Osteoblast (primary cell): ENCODE results near the gene RSPO1. TPM values are rescaled to one million over a fixed set of nuclear protein-coding genes. Genes with fewer than 3 reads are reported as not detected.

Source experiments
- DNase-seq: peaks from one replicate; pipeline ENCODE4 v3.0.0; 2011; ENCODE audit warnings: low spot score, mixed read lengths; ENCODE audit not compliant: insufficient read length; ENCODE audit errors: missing footprints
- H2AFZ ChIP-seq: 2 replicates; pipeline ENCODE4 v1.6.0; 2011; ENCODE audit warnings: mild to moderate bottlenecking, low read length
- H3K27ac ChIP-seq: 2 replicates; pipeline ENCODE4 v1.5.1; 2011; ENCODE audit warnings: mild to moderate bottlenecking, low read depth, low read length, moderate library complexity
- H3K27me3 ChIP-seq: 2 replicates; pipeline ENCODE4 v1.6.0; 2012; ENCODE audit warnings: mild to moderate bottlenecking, control low read depth, inconsistent platforms, low read length, moderate library complexity; ENCODE audit not compliant: insufficient read depth
- H3K36me3 ChIP-seq: 2 replicates; pipeline ENCODE4 v1.5.1; 2011; ENCODE audit warnings: mild to moderate bottlenecking, low read length, control low read depth, moderate library complexity; ENCODE audit not compliant: insufficient read depth
- H3K4me1 ChIP-seq: 2 replicates; pipeline ENCODE4 v1.5.1; 2011; ENCODE audit warnings: mild to moderate bottlenecking, low read length, control low read depth, moderate library complexity; ENCODE audit not compliant: insufficient read depth
- H3K4me2 ChIP-seq: 2 replicates; pipeline ENCODE4 v1.6.0; 2011; ENCODE audit warnings: mild to moderate bottlenecking, low read length; ENCODE audit not compliant: insufficient read depth
- H3K4me3 ChIP-seq: fragments of 200-600 bp; sonication (generic); 3 replicates; pipeline ENCODE4 v1.5.1; 2012; ENCODE audit warnings: mild to moderate bottlenecking, low read length, inconsistent platforms; ENCODE audit not compliant: insufficient read depth
- H3K79me2 ChIP-seq: 2 replicates; pipeline ENCODE4 v1.6.0; 2012; ENCODE audit warnings: mild to moderate bottlenecking, low read length, control low read depth, inconsistent platforms; ENCODE audit not compliant: insufficient read depth
- H3K9me3 ChIP-seq: 2 replicates; pipeline ENCODE4 v1.5.1; 2011; ENCODE audit warnings: low read depth, low read length, control low read depth
- H4K20me1 ChIP-seq: 2 replicates; pipeline ENCODE4 v1.6.0; 2012; ENCODE audit warnings: mild to moderate bottlenecking, low read length, control low read depth; ENCODE audit not compliant: insufficient read depth
- CTCF ChIP-seq: IDR thresholded peaks from 2 replicates; pipeline ENCODE4 v1.5.1; 2011; ENCODE audit warnings: mild to moderate bottlenecking, low read depth, low read length, moderate library complexity; ENCODE audit errors: extremely low read depth
- total RNA-seq: library from RNA; depleted of rRNA; stranded (reverse); fragments of >200 nt; gene quantifications from 2 replicates; pipeline ENCODE4 v1.2.3, GENCODE V29; 2012

RSPO1 gene
- total RNA-seq, 1 donor = 0.36 TPM

- Histone ChIP-seq H3K79me2 (no peaks in the 10 kb centered on the region), H3K4me3 (no peak overlapping the region), H3K27ac (no peak overlapping the region), H2AFZ (no peak overlapping the region), H3K4me1 (no peaks in the 10 kb centered on the region), H4K20me1 (no peaks in the 10 kb centered on the region), H3K36me3 (no peaks in the 10 kb centered on the region), H3K9me3 (no peaks in the 10 kb centered on the region), H3K27me3 (peaks cover 68% of the 10 kb centered on the region), H3K4me2 (no peak overlapping the region)
- no peak for DNase-seq
- TF ChIP-seq CTCF = no peak
Measured at GRCh38 chr1:37633040-37633937, 1.4 kb downstream of the RSPO1 start.

GRCh38 chr1:37631036-37631435 lies 3.7 kb downstream of the RSPO1 start:
- no peak overlapping the region for H3K4me2 ChIP-seq

GRCh38 chr1:37630426-37631028 lies 4.2 kb downstream of the RSPO1 start:
- Histone ChIP-seq H3K27ac (no peak overlapping the region), H3K9me3 (no peaks in the 10 kb centered on the region), H3K36me3 (no peaks in the 10 kb centered on the region), H3K4me3 (no peak overlapping the region), H3K4me1 (no peaks in the 10 kb centered on the region), H2AFZ (no peak overlapping the region), H3K27me3 (peaks cover 58% of the 10 kb centered on the region), H3K4me2 (no peak overlapping the region), H3K79me2 (no peaks in the 10 kb centered on the region), H4K20me1 (no peaks in the 10 kb centered on the region)
- no peak for DNase-seq
- TF ChIP-seq CTCF = no peak

More at GRCh38 chr1:37631036-37631435, 3.7 kb downstream of the RSPO1 start:
- Histone ChIP-seq H4K20me1 (no peaks in the 10 kb centered on the region), H2AFZ (no peak overlapping the region), H3K4me3 (no peak overlapping the region), H3K27ac (no peak overlapping the region), H3K36me3 (no peaks in the 10 kb centered on the region), H3K9me3 (no peaks in the 10 kb centered on the region), H3K27me3 (peaks cover 63% of the 10 kb centered on the region), H3K4me1 (no peaks in the 10 kb centered on the region), H3K79me2 (no peaks in the 10 kb centered on the region)
- no peak for DNase-seq
- no peak for TF ChIP-seq CTCF

GRCh38 chr1:37629726-37630425 lies 4.8 kb downstream of the RSPO1 start:
- H3K79me2 ChIP-seq = no peaks in the 10 kb centered on the region
- H3K27me3 ChIP-seq = peaks cover 51% of the 10 kb centered on the region
- no peaks in the 10 kb centered on the region for H3K36me3 ChIP-seq
- no peak for TF ChIP-seq CTCF
- no peaks in the 10 kb centered on the region for H3K9me3 ChIP-seq
- no peak overlapping the region for H3K4me2 ChIP-seq
- H2AFZ ChIP-seq = no peak overlapping the region
- H4K20me1 ChIP-seq = no peaks in the 10 kb centered on the region
- DNase-seq = no peak
- no peaks in the 10 kb centered on the region for H3K4me1 ChIP-seq
- H3K4me3 ChIP-seq = no peak overlapping the region
- no peak overlapping the region for H3K27ac ChIP-seq
